GM12873 (cell line): ENCODE measurements around the gene PLEKHH1.

Experiments
- TF ChIP-seq, protein P1 (sequence below): IDR thresholded peaks from 2 replicates; pipeline ENCODE4 v1.5.1; 2012; ENCODE audit warnings: low read depth, mild to moderate bottlenecking, moderate library complexity, low read length, control low read depth; ENCODE audit not compliant: insufficient read depth; ENCODE audit errors: missing control alignments

PLEKHH1 gene

DNA sequence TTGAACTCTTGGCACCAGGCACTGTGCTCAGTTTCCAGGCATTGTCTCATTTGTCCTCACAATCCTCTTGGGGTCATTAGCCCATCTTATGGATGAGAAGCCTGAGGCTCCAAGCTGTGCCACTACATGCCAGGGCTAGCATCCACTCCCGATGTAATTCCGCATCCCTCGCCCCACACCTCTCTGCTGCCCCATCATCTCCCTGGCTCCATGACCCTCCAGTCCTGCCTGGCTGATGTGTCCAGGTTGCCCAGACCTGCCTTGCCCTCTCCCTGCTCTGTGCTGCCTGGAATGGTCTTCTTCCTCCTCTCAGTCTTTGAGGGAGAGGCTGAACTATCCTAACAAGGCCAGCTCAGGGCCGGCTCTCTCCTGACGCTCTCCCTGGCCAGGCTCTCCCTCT, 39.5 kb downstream of the PLEKHH1 start:
- TF ChIP-seq, protein P1, sequence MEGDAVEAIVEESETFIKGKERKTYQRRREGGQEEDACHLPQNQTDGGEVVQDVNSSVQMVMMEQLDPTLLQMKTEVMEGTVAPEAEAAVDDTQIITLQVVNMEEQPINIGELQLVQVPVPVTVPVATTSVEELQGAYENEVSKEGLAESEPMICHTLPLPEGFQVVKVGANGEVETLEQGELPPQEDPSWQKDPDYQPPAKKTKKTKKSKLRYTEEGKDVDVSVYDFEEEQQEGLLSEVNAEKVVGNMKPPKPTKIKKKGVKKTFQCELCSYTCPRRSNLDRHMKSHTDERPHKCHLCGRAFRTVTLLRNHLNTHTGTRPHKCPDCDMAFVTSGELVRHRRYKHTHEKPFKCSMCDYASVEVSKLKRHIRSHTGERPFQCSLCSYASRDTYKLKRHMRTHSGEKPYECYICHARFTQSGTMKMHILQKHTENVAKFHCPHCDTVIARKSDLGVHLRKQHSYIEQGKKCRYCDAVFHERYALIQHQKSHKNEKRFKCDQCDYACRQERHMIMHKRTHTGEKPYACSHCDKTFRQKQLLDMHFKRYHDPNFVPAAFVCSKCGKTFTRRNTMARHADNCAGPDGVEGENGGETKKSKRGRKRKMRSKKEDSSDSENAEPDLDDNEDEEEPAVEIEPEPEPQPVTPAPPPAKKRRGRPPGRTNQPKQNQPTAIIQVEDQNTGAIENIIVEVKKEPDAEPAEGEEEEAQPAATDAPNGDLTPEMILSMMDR: no peak

DNA sequence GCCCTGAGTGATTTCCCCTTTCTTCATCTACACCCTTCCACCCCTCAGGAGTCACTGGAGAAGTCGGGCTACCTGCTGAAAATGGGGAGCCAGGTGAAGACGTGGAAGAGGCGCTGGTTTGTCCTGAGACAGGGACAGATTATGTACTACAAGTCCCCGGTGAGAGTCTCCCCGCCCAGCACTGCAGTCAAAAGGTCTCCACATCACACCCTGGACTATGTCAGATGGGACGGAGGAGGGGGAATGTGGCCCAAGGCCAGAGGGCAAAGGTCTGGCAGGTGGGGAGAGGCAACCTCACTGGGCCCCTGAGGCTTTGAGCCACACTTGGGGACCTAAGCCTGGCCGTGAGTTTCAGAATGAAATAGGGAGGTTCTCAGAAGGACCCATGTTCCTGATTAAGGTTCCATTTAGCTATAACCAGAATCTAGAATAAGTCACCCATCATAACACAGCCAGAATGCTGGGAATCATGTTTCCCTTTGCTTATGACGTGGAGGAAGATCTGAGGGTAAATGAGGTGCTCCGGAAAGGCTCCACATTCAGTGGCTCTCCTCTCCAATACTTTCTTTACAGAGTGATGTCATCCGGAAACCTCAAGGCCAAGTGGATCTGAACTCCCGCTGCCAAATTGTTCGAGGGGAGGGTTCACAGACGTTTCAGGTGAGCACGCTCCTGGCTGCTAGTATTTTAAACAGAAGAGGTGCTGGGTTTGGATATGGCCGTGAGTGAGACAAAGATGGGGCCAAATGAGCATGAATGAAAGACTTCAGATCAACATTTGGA, 40.3 kb downstream of the PLEKHH1 start:
- TF ChIP-seq, protein P1: no peak

DNA sequence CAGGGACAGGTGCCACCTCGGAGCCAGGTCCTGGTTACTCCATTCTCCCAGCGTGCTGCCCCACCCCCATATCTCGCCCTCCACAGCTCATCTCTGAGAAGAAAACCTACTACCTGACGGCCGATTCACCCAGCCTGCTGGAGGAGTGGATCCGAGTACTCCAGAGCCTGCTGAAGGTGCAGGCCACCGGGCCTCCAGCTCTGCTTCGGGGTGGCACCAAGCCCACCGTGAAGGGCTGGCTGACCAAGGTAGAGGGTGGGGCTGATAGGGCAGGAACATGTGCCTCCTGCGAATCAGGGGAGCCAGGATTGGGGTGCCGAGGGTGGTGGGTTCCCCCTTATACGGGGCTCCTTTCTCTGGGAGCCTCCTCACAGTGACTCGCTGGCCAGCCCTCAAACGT, 41.1 kb downstream of the PLEKHH1 start:
- TF ChIP-seq, protein P1: no peak

DNA sequence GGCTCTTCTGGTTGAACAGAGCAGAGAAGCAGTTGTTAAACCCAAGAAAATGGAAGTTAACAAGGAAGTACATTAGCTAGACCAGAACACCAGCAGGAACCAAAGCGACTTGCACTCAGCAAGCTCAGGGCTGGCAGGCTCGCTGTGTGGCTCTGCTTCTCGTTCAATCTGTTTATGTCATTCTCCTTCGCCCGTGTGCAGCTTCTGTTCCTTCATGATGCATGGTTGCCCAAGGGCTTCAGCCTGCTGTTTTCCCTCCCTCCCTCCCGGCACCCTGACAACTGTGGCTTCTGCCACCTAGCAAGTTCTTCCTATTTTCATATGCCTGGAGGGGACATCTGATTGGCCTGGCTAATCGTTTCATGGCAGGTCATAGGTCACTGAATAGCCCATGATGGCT, 41.7 kb downstream of the PLEKHH1 start:
- TF ChIP-seq, protein P1: no peak

DNA sequence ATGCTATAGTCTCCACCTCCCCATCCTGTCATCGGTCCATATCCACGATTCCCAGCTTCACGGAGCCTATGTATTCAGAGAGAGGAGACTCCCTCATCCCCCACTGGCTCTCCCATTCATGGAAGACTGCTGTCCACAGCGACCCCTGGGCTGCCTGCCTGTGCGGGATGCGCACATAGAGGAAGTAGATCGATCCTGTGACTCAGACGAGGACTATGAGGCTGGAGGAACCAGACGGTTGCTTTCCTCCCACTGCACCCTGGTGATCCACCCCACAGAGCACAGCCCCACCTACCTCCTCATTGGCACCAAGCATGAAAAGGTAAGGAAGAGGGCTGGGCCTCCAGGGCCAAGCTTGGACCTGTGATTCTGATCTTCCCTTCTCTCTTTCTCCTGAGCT, 42.6 kb downstream of the PLEKHH1 start:
- TF ChIP-seq, protein P1: no peak

DNA sequence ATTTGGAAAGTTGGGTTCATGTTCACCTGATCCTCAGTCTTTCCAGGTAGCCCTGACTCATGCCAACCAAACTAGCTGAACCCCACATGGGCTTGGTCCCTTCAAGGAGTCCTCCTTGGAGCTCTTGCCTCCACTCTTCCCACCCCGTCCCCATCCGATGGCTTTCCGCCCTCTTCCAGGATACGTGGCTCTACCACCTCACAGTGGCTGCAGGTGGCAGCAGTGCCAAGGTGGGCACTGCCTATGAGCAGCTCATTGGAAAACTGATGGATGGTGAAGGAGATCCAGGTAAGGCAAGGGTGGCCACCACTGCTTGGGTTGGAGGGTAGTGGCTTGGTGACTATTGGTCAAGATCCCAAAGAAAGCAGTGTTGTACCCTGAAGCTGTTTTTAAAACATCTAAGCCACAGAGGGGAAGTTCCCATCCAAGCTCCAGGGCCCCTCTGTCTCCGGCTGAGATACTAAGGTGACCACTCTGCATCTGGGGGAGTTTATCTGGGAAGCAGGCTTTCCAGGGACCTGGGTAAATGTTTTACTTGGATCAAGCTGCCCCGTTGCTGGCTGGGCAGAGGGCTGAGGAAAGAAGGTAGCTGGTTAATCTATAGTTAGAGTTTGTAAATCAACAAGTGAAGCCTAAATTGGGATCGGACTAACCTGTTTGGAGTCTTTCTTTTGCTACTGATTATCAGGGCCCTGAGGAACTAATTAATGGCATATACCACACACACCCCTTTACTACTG, 43.3 kb downstream of the PLEKHH1 start:
- TF ChIP-seq, protein P1: no peak

DNA sequence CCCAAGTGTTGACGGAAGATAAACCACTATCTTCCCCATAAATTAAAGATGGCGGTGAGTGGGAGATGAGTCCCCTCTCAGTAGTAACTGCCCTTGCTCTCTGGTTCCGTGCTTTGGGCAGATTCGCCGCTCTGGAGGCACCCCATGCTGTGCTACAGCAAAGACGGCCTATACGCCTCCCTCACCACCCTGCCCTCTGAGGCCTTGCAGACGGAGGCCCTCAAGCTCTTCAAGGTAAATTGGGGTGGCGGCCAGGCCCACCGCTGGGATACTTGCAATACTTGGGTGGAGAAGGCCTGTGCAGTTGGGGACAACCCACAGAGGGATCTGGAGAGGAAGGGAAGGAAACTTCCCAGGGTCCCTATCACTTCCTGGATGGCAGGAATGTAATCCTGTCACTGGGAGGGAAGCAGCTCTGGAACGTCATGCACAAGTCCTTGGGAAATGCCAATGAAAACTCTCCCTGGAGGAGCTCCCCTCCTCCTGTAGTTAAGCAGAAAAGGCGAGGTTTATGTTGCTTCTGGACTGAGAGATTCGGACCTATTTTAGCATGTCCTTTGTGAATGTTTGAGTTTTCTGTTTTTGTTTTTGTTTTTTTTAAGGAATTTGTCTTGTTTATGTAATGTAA, 44.2 kb downstream of the PLEKHH1 start:
- TF ChIP-seq, protein P1: no peak
